GM23338 (cell line): ENCODE results near the gene CALY. TPM values are rescaled to one million over a fixed set of nuclear protein-coding genes. Genes with fewer than 3 reads are reported as not detected.

Experiments
- ATAC-seq: fragments of 200-7000 bp; cut with Tn5 transposase; 3 replicates; pipeline ENCODE4 v1.9.1; 2020
- DNase-seq: peaks from one replicate; pipeline ENCODE4 v3.0.0-alpha.2; 2015; ENCODE audit warnings: low spot score
- H2AFZ ChIP-seq: fragments of 200-600 bp; sonication (generic); 2 replicates; pipeline ENCODE4 v1.8.0; 2016; ENCODE audit warnings: antibody characterized with exemption, mild to moderate bottlenecking, moderate library complexity
- H3F3A ChIP-seq: fragments of 200-600 bp; sonication (generic); replicated peaks from 2 replicates; pipeline ENCODE4 v1.8.0; 2017; ENCODE audit warnings: antibody characterized with exemption, mixed run types, low read depth
- H3K27ac ChIP-seq: fragments of 200-600 bp; sonication (generic); 2 replicates; pipeline ENCODE4 v1.6.1; 2016; ENCODE audit warnings: low read depth
- H3K27me3 ChIP-seq: fragments of 200-600 bp; sonication (generic); 2 replicates; pipeline ENCODE4 v1.8.0; 2016; ENCODE audit warnings: mild to moderate bottlenecking, mixed run types, moderate library complexity; ENCODE audit not compliant: insufficient read depth
- H3K36me3 ChIP-seq: fragments of 200-600 bp; sonication (generic); 2 replicates; pipeline ENCODE4 v1.8.0; 2016; ENCODE audit warnings: mild to moderate bottlenecking; ENCODE audit not compliant: insufficient read depth
- H3K4me1 ChIP-seq: fragments of 200-600 bp; sonication (generic); 2 replicates; pipeline ENCODE4 v1.8.0; 2016; ENCODE audit warnings: mild to moderate bottlenecking, moderate library complexity; ENCODE audit not compliant: insufficient read depth
- H3K4me2 ChIP-seq: fragments of 200-600 bp; sonication (generic); 2 replicates; pipeline ENCODE4 v1.7.1; 2017; ENCODE audit warnings: mixed run types
- H3K4me3 ChIP-seq: fragments of 200-600 bp; sonication (generic); 2 replicates; pipeline ENCODE4 v1.6.1; 2016; ENCODE audit warnings: mixed run types
- H3K79me2 ChIP-seq: fragments of 200-600 bp; sonication (generic); replicated peaks from 2 replicates; pipeline ENCODE4 v1.8.0; 2017; ENCODE audit warnings: mild to moderate bottlenecking; ENCODE audit not compliant: insufficient read depth
- H3K9me2 ChIP-seq: fragments of 200-600 bp; sonication (generic); 2 replicates; pipeline ENCODE4 v1.8.0; 2017; ENCODE audit not compliant: insufficient read depth
- H4K20me1 ChIP-seq: fragments of 200-600 bp; sonication (generic); replicated peaks from 2 replicates; pipeline ENCODE4 v1.8.0; 2017; ENCODE audit warnings: mild to moderate bottlenecking; ENCODE audit not compliant: insufficient read depth
- H3K27ac Mint-ChIP-seq: 2 replicates; pipeline ENCODE4 v1.8.0; 2020; ENCODE audit warnings: inconsistent platforms, mild to moderate bottlenecking, moderate library complexity, mixed read lengths
- H3K27me3 Mint-ChIP-seq: 3 replicates; pipeline ENCODE4 v1.8.0; 2022; ENCODE audit warnings: low read depth, mild to moderate bottlenecking, moderate library complexity, mixed read lengths, inconsistent platforms; ENCODE audit not compliant: insufficient read depth, poor library complexity
- H3K36me3 Mint-ChIP-seq: 3 replicates; pipeline ENCODE4 v1.8.0; 2021; ENCODE audit warnings: low read depth, mild to moderate bottlenecking, inconsistent platforms, moderate library complexity, mixed read lengths
- H3K4me1 Mint-ChIP-seq: 3 replicates; pipeline ENCODE4 v1.8.0; 2020; ENCODE audit warnings: mild to moderate bottlenecking, inconsistent platforms, mixed read lengths
- H3K4me3 Mint-ChIP-seq: 3 replicates; pipeline ENCODE4 v1.8.0; 2021; ENCODE audit warnings: moderate library complexity, mild to moderate bottlenecking, inconsistent platforms, mixed read lengths
- H3K9me3 Mint-ChIP-seq: 3 replicates; pipeline ENCODE4 v1.8.0; 2020; ENCODE audit warnings: moderate library complexity, mild to moderate bottlenecking, inconsistent platforms, mixed read lengths
- EZH2 ChIP-seq: fragments of 200-600 bp; sonication (generic); IDR thresholded peaks from one replicate; pipeline ENCODE4 v1.8.0; 2017; ENCODE audit warnings: antibody characterized with exemption, mild to moderate bottlenecking, low read depth; ENCODE audit not compliant: unreplicated experiment
- EZH2phosphoT487 ChIP-seq: fragments of 200-600 bp; sonication (generic); IDR thresholded peaks from one replicate; pipeline ENCODE4 v1.8.1; 2018; ENCODE audit warnings: antibody characterized with exemption; ENCODE audit not compliant: unreplicated experiment
- JUNB ChIP-seq: IDR thresholded peaks from one replicate; pipeline ENCODE4 v1.6.1; 2016; ENCODE audit warnings: antibody characterized with exemption; ENCODE audit not compliant: unreplicated experiment
- POLR2AphosphoS5 ChIP-seq: IDR thresholded peaks from 2 replicates; pipeline ENCODE4 v1.6.1; 2016; ENCODE audit warnings: antibody characterized with exemption, low read depth
- STAT1 ChIP-seq: IDR thresholded peaks from one replicate; pipeline ENCODE4 v1.6.1; 2016; ENCODE audit warnings: antibody characterized with exemption; ENCODE audit not compliant: unreplicated experiment
- ZNF114 ChIP-seq: fragments of 250-450 bp; sonication (Bioruptor Pico); IDR thresholded peaks from 2 replicates; pipeline ENCODE4 v1.5.0; 2020; ENCODE audit warnings: mild to moderate bottlenecking, moderate library complexity
- polyA plus RNA-seq: library from polyadenylated mRNA; unstranded; fragments of >200 nt; fragmentation: Nextera tagmentation; extraction: Ambion mirVana; gene quantifications from 2 replicates; pipeline ENCODE4 v1.2.1, GENCODE V29; 2016
- total RNA-seq: library from RNA; depleted of rRNA; stranded (reverse); fragments of >200 nt; shearing (Covaris generic); gene quantifications from 2 replicates; pipeline ENCODE4 v1.2.3, GENCODE V29; 2014
- TF ChIP-seq, protein P1 (sequence below): IDR thresholded peaks from 2 replicates; pipeline ENCODE4 v1.6.1; 2016; ENCODE audit warnings: antibody characterized with exemption
- TF ChIP-seq, protein P2 (sequence below), 2 experiments: fragments of 200-600 bp in 1 of 2; sonication (generic) in 1 of 2; conservative IDR thresholded peaks; 2 replicates each; pipeline versions ENCODE4 v1.5.1 to v1.6.1; 2016 to 2017; ENCODE audit warnings: antibody characterized with exemption in 2 of 2, low read depth in 2 of 2, mild to moderate bottlenecking in 2 of 2, moderate library complexity in 1 of 2
- TF ChIP-seq, protein P3 (sequence below): IDR thresholded peaks from one replicate; pipeline ENCODE4 v1.6.1; 2018; ENCODE audit warnings: antibody characterized with exemption; ENCODE audit not compliant: unreplicated experiment

The CALY gene
- total and polyA plus RNA-seq, 2 experiments from 2014 or later, result 1.0 to 8.0 TPM

DNA sequence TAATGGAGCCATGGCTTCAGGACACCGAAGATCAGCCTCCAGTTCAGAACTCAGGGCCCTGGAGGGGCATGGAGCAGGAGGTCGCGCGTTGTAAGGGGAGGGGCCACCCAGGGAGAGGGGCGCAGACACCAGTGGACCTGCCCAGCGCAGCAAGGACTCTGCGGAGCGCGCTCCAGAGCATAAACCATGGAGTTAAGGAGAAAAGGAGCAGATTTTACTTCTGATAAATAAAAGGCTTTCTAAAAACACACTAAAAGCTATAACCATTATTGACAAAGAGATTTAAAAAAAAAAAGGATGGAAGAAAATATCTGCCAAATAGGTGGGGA, 10.5 kb downstream of the CALY start:
- H3K4me3 ChIP-seq, result peak overlapping the region; percentile 68
- no peaks in the 10 kb centered on the region for H3K9me2 ChIP-seq
- 0 out of 2 replicates have a peak, but pooled peaks cover 11% of the 10 kb centered on the region for H3F3A ChIP-seq
- H3K79me2 ChIP-seq, result no peaks in the 10 kb centered on the region
- peak overlapping the region; percentile 95 for H2AFZ ChIP-seq
- TF ChIP-seq EZH2 (peak; percentile 37), STAT1 (no peak), POLR2AphosphoS5 (no peak), ZNF114 (CRISPR knock-in tag) (no peak)
- TF ChIP-seq, protein P1, sequence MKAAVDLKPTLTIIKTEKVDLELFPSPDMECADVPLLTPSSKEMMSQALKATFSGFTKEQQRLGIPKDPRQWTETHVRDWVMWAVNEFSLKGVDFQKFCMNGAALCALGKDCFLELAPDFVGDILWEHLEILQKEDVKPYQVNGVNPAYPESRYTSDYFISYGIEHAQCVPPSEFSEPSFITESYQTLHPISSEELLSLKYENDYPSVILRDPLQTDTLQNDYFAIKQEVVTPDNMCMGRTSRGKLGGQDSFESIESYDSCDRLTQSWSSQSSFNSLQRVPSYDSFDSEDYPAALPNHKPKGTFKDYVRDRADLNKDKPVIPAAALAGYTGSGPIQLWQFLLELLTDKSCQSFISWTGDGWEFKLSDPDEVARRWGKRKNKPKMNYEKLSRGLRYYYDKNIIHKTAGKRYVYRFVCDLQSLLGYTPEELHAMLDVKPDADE, result no peak
- TF ChIP-seq, protein P2, sequence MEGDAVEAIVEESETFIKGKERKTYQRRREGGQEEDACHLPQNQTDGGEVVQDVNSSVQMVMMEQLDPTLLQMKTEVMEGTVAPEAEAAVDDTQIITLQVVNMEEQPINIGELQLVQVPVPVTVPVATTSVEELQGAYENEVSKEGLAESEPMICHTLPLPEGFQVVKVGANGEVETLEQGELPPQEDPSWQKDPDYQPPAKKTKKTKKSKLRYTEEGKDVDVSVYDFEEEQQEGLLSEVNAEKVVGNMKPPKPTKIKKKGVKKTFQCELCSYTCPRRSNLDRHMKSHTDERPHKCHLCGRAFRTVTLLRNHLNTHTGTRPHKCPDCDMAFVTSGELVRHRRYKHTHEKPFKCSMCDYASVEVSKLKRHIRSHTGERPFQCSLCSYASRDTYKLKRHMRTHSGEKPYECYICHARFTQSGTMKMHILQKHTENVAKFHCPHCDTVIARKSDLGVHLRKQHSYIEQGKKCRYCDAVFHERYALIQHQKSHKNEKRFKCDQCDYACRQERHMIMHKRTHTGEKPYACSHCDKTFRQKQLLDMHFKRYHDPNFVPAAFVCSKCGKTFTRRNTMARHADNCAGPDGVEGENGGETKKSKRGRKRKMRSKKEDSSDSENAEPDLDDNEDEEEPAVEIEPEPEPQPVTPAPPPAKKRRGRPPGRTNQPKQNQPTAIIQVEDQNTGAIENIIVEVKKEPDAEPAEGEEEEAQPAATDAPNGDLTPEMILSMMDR (conservative IDR thresholded peaks at IDR 0.05; ENCODE audit: low read depth in 2 of 2), result no peak
- TF ChIP-seq, protein P3, sequence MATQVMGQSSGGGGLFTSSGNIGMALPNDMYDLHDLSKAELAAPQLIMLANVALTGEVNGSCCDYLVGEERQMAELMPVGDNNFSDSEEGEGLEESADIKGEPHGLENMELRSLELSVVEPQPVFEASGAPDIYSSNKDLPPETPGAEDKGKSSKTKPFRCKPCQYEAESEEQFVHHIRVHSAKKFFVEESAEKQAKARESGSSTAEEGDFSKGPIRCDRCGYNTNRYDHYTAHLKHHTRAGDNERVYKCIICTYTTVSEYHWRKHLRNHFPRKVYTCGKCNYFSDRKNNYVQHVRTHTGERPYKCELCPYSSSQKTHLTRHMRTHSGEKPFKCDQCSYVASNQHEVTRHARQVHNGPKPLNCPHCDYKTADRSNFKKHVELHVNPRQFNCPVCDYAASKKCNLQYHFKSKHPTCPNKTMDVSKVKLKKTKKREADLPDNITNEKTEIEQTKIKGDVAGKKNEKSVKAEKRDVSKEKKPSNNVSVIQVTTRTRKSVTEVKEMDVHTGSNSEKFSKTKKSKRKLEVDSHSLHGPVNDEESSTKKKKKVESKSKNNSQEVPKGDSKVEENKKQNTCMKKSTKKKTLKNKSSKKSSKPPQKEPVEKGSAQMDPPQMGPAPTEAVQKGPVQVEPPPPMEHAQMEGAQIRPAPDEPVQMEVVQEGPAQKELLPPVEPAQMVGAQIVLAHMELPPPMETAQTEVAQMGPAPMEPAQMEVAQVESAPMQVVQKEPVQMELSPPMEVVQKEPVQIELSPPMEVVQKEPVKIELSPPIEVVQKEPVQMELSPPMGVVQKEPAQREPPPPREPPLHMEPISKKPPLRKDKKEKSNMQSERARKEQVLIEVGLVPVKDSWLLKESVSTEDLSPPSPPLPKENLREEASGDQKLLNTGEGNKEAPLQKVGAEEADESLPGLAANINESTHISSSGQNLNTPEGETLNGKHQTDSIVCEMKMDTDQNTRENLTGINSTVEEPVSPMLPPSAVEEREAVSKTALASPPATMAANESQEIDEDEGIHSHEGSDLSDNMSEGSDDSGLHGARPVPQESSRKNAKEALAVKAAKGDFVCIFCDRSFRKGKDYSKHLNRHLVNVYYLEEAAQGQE, result no peak
- peaks cover 60% of the 10 kb centered on the region for H3K27me3 ChIP-seq
- ATAC-seq (no peak), DNase-seq (no peak)
- H3K27ac ChIP-seq, result no peak overlapping the region
- no peaks in the 10 kb centered on the region for H4K20me1 ChIP-seq
- Mint-ChIP-seq H3K4me1 (peaks cover 19% of the 10 kb centered on the region), H3K27ac (no peak overlapping the region), H3K9me3 (peaks cover 2% of the 10 kb centered on the region; the same call in 2 of the 3 replicates), H3K36me3 (no peaks in the 10 kb centered on the region; the same call in 2 of the 3 replicates), H3K27me3 (peaks cover 53% of the 10 kb centered on the region), H3K4me3 (peak overlapping the region; percentile 66)
- peak overlapping the region; percentile 87 for H3K4me2 ChIP-seq
- H3K36me3 ChIP-seq, result no peaks in the 10 kb centered on the region
- peaks cover 17% of the 10 kb centered on the region for H3K4me1 ChIP-seq

DNA sequence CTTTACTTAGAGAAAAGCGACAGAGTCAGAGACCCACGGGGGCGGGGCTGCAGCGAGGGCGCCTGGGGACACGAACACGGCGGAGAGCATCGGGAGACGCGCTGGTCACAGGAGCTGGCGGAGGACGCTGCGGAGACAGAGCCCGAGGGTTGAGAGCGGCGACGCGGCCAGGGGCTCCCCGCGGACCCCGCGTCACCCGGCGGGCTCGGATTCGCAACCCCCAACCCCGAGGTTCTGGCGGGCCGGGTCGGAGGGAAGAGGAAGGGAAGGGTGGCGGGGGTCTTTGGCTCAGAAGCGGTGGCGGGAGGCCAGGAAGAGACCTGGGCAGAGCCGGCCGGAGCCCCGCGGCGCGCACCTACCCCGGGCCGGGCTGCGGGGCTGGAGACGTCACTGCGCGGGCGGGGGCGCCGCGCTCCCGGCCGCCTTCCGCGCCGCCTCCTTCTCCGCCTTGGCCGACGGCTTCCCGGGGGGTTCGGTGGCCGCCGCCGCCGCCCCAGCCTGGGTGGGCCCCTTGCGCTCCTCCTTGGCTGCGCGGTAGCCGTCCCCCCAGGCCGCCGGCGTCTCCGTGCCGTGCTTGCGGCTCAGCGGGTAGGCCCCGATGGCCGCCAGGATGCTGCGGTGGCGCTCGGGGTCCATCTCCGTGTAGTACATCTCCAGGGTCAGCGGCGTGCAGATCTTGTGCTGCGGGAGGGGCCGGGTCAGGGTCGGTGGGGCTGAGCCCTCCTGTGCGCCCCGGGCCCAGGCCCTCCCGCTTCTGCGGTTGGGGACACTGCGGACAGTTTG, 11.1 kb downstream of the CALY start:
- H3K27ac ChIP-seq, result no peak overlapping the region
- Mint-ChIP-seq H3K9me3 (peaks cover 2% of the 10 kb centered on the region; the same call in 2 of the 3 replicates), H3K27me3 (peaks cover 49% of the 10 kb centered on the region), H3K4me3 (peak overlapping the region; percentile 72), H3K27ac (no peak overlapping the region), H3K4me1 (peaks cover 19% of the 10 kb centered on the region), H3K36me3 (no peaks in the 10 kb centered on the region; the same call in 2 of the 3 replicates)
- peaks cover 55% of the 10 kb centered on the region for H3K27me3 ChIP-seq
- H3K79me2 ChIP-seq, result no peaks in the 10 kb centered on the region
- no peaks in the 10 kb centered on the region for H3K9me2 ChIP-seq
- H4K20me1 ChIP-seq, result no peaks in the 10 kb centered on the region
- peak overlapping the region; percentile 87 for H3K4me2 ChIP-seq
- peak overlapping the region; percentile 95 for H2AFZ ChIP-seq
- DNase-seq (peak; percentile 47), ATAC-seq (peak; percentile 14)
- peak overlapping the region; percentile 68 for H3K4me3 ChIP-seq
- peaks cover 17% of the 10 kb centered on the region for H3K4me1 ChIP-seq
- no peaks in the 10 kb centered on the region for H3K36me3 ChIP-seq
- 0 out of 2 replicates have a peak, but pooled peaks cover 11% of the 10 kb centered on the region for H3F3A ChIP-seq
- TF ChIP-seq JUNB (no peak), EZH2 (peak; percentile 63), EZH2phosphoT487 (no peak)
